ENCODE results near the gene SMCHD1. TPM values are rescaled to one million over a fixed set of nuclear protein-coding genes. Genes with fewer than 3 reads are reported as not detected.

Gene SMCHD1
- total and polyA plus RNA-seq, 2 experiments from 2014 or later: 7.7 to 39.0 TPM

- Mint-ChIP-seq H3K4me3 (no peak overlapping the region), H3K36me3 (ENCODE audit: low read depth) (peaks cover 20% of the 10 kb centered on the region; the same call in 2 of the 3 replicates), H3K27ac (0 out of 2 replicates have a peak overlapping the region, but pooled peaks have one; percentile 16), H3K9me3 (peaks cover 29% of the 10 kb centered on the region), H3K27me3 (ENCODE audit: insufficient read depth, low read depth, poor library complexity) (no peaks in the 10 kb centered on the region), H3K4me1 (no peaks in the 10 kb centered on the region)
- no peaks in the 10 kb centered on the region for H3K27me3 ChIP-seq (ENCODE audit: insufficient read depth)
- TF ChIP-seq ZNF331 (CRISPR knock-in tag; IDR thresholded peaks at IDR 0.05; ENCODE audit: low read depth) (no peak), ZNF462 (CRISPR knock-in tag; IDR thresholded peaks at IDR 0.05) (no peak), STAT1 (IDR thresholded peaks at IDR 0.05; ENCODE audit: unreplicated experiment) (no peak), POLR2AphosphoS5 (IDR thresholded peaks at IDR 0.05; ENCODE audit: low read depth) (no peak), CTCF (conservative IDR thresholded peaks at IDR 0.05; ENCODE audit: low read depth in 2 of 2) (no peak), EZH2phosphoT487 (IDR thresholded peaks at IDR 0.05; ENCODE audit: unreplicated experiment) (no peak), JUNB (IDR thresholded peaks at IDR 0.05; ENCODE audit: unreplicated experiment) (no peak), NANOG (IDR thresholded peaks at IDR 0.05; ENCODE audit: borderline replicate concordance) (no peak), EZH2 (IDR thresholded peaks at IDR 0.05; ENCODE audit: low read depth, unreplicated experiment) (no peak), CREB1 (CRISPR knock-in tag; IDR thresholded peaks at IDR 0.05; ENCODE audit: low read depth) (no peak), ZNF114 (CRISPR knock-in tag; IDR thresholded peaks at IDR 0.05) (no peak), REST (IDR thresholded peaks at IDR 0.05; ENCODE audit: unreplicated experiment) (no peak), ETS1 (IDR thresholded peaks at IDR 0.05) (no peak)
- H3K27ac ChIP-seq (ENCODE audit: low read depth): no peak overlapping the region
- no peak overlapping the region for H3K4me3 ChIP-seq
- no peaks in the 10 kb centered on the region for H3K79me2 ChIP-seq (replicated peaks; ENCODE audit: insufficient read depth)
- no peaks in the 10 kb centered on the region for H4K20me1 ChIP-seq (replicated peaks; ENCODE audit: insufficient read depth)
- no peaks in the 10 kb centered on the region; the same call in 1 of the 2 replicates for H3K9me2 ChIP-seq (ENCODE audit: insufficient read depth)
- no peak overlapping the region for H3K4me2 ChIP-seq
- no peaks in the 10 kb centered on the region for H3K36me3 ChIP-seq (ENCODE audit: insufficient read depth)
- no peak overlapping the region for H2AFZ ChIP-seq
- H3F3A ChIP-seq (replicated peaks; ENCODE audit: low read depth): no peaks in the 10 kb centered on the region
- no peaks in the 10 kb centered on the region for H3K4me1 ChIP-seq (ENCODE audit: insufficient read depth)
- ATAC-seq (no peak), DNase-seq (ENCODE audit: low spot score) (no peak)
Observed at GRCh38 chr18:2805970-2806943, 150.7 kb downstream of the SMCHD1 start.
